MCF 10A (cell line): ENCODE results near the gene CCL26. TPM values are rescaled to one million over a fixed set of nuclear protein-coding genes. Genes with fewer than 3 reads are reported as not detected.
A peak's percentile ranks its signal among the peaks of the same experiment; 100 is the strongest.

Experiments used
- BruUV-seq: library from RNA; stranded (reverse); fragments of 400-500 nt; replicated peaks from 2 replicates; lab custom pipeline; 2021; lab: Mats Ljungman, UMichigan
- CTCF ChIA-PET: fragments of 300-600 bp; sonication (Branson Sonifier 250); formaldehyde crosslinking; extraction: SDS; loops from one replicate; lab custom pipeline; 2021; ENCODE audit warnings: antibody characterized with exemption, inconsistent platforms; lab: Yijun Ruan, JAX
- POLR2A ChIA-PET: fragments of 300-600, 350-650 bp; sonication (Branson Sonifier 250); formaldehyde crosslinking; extraction: SDS; loops from one replicate; lab custom pipeline; 2020; ENCODE audit warnings: antibody characterized with exemption, inconsistent platforms; lab: Yijun Ruan, JAX
- DNase-seq: peaks from one replicate; pipeline ENCODE4 v3.0.0-alpha.2; 2018; ENCODE audit not compliant: unreplicated experiment
- H3K27ac Mint-ChIP-seq: one replicate; pipeline ENCODE4 v1.8.0; 2022; ENCODE audit warnings: mild to moderate bottlenecking, low read depth, mixed read lengths; ENCODE audit not compliant: unreplicated experiment
- H3K27me3 Mint-ChIP-seq: one replicate; pipeline ENCODE4 v1.8.0; 2022; ENCODE audit warnings: mixed read lengths; ENCODE audit not compliant: insufficient read depth, unreplicated experiment
- H3K36me3 Mint-ChIP-seq: one replicate; pipeline ENCODE4 v1.8.0; 2022; ENCODE audit warnings: mild to moderate bottlenecking, moderate library complexity, mixed read lengths; ENCODE audit not compliant: insufficient read depth, unreplicated experiment
- H3K4me1 Mint-ChIP-seq: one replicate; pipeline ENCODE4 v1.8.0; 2022; ENCODE audit warnings: mixed read lengths; ENCODE audit not compliant: insufficient read depth, unreplicated experiment
- H3K4me3 Mint-ChIP-seq: one replicate; pipeline ENCODE4 v1.8.0; 2022; ENCODE audit warnings: mild to moderate bottlenecking, moderate library complexity, mixed read lengths; ENCODE audit not compliant: unreplicated experiment
- H3K9me3 Mint-ChIP-seq: one replicate; pipeline ENCODE4 v1.8.0; 2022; ENCODE audit warnings: mixed read lengths; ENCODE audit not compliant: unreplicated experiment
- CTCF ChIP-seq: fragments of 200-600 bp; IDR thresholded peaks from one replicate; pipeline ENCODE4 v1.8.0; 2022; ENCODE audit warnings: antibody characterized with exemption, mild to moderate bottlenecking; ENCODE audit not compliant: unreplicated experiment
- intact Hi-C: fragments of 100-400 bp; cut with micrococcal nuclease; formaldehyde crosslinking; loops from 2 replicates; pipeline ENCODE4 v1.14.1; 2022
- total RNA-seq: library from RNA; stranded (reverse); gene quantifications from 2 replicates; pipeline ENCODE4 v1.2.3, GENCODE V29; 2022

Gene CCL26
- total RNA-seq, 1 experiment from 2014 or later: not detected

GRCh38 chr7:75740846-75741497, 31.0 kb downstream of the CCL26 start:
- H3K36me3 Mint-ChIP-seq: peaks cover 6% of the 10 kb centered on the region
- no peak for TF ChIP-seq CTCF
- peaks cover 6% of the 10 kb centered on the region for H3K4me1 Mint-ChIP-seq
- no peak overlapping the region for H3K27ac Mint-ChIP-seq
- no peaks in the 10 kb centered on the region for H3K27me3 Mint-ChIP-seq
- ChIA-PET POLR2A (interaction anchor here (0.9 kb wide), 1 partner anchor 69 kb away, joined by 3 read pairs; no protein-coding TSS in a partner anchor), CTCF (interaction anchor here (0.7 to 1.7 kb wide), 2 partner anchors 11 to 21 kb away, joined by 3 to 7 read pairs; no protein-coding TSS in a partner anchor)
- no TSS peak for BruUV-seq
- H3K9me3 Mint-ChIP-seq: no peaks in the 10 kb centered on the region
- intact Hi-C loops: no loop called here
- DNase-seq: no peak
- H3K4me3 Mint-ChIP-seq: no peak overlapping the region

GRCh38 chr7:75739796-75740672, 32.0 kb downstream of the CCL26 start:
- ChIA-PET CTCF (interaction anchor here (0.7 to 1.7 kb wide), 2 partner anchors 16 to 22 kb away, joined by 4 to 7 read pairs; no protein-coding TSS in a partner anchor), POLR2A (interaction anchor here (0.6 to 3.7 kb wide), 5 partner anchors 12 to 70 kb away, joined by 3 to 20 read pairs (median 3); no protein-coding TSS in a partner anchor)
- H3K9me3 Mint-ChIP-seq: no peaks in the 10 kb centered on the region
- H3K4me1 Mint-ChIP-seq: peaks cover 6% of the 10 kb centered on the region
- no TSS peak for BruUV-seq
- intact Hi-C loops: no loop called here
- H3K4me3 Mint-ChIP-seq: peak overlapping the region; percentile 84
- DNase-seq: no peak
- H3K27me3 Mint-ChIP-seq: no peaks in the 10 kb centered on the region
- no peak for TF ChIP-seq CTCF
- H3K36me3 Mint-ChIP-seq: peaks cover 6% of the 10 kb centered on the region
- H3K27ac Mint-ChIP-seq: no peak overlapping the region

GRCh38 chr7:75738975-75739795, 32.8 kb downstream of the CCL26 start:
- Mint-ChIP-seq H3K4me3 (peak overlapping the region; percentile 84), H3K4me1 (peaks cover 11% of the 10 kb centered on the region)
- DNase-seq: peak; percentile 98

More at GRCh38 chr7:75738975-75739795, 32.8 kb downstream of the CCL26 start:
- CTCF ChIA-PET: interaction anchor here (0.6 to 0.8 kb wide), 2 partner anchors 23 to 178 kb away, joined by 3 read pairs; no protein-coding TSS in a partner anchor
- no peaks in the 10 kb centered on the region for H3K9me3 Mint-ChIP-seq
- no peak for TF ChIP-seq CTCF
- H3K27me3 Mint-ChIP-seq: no peaks in the 10 kb centered on the region
- peak overlapping the region; percentile 78 for H3K27ac Mint-ChIP-seq
- no TSS peak for BruUV-seq
- intact Hi-C loops: no loop called here
- POLR2A ChIA-PET: interaction anchor here (0.6 to 3.7 kb wide), 5 partner anchors 11 to 211 kb away, joined by 3 to 20 read pairs (median 4); no protein-coding TSS in a partner anchor
- H3K36me3 Mint-ChIP-seq: peaks cover 6% of the 10 kb centered on the region
